Coronary artery (tissue), 2 donors: ENCODE measurements around the gene KDSR.

Source experiments
- DNase-seq: peaks from one replicate; pipeline ENCODE4 v3.0.0-alpha.2; 2017; ENCODE audit warnings: low spot score
- H3K27ac ChIP-seq, 2 donors: fragments of 200-600 bp; sonication (generic); one replicate each; pipeline ENCODE4 v1.5.1; 2016 to 2019
- H3K4me3 ChIP-seq: fragments of 200-600 bp; sonication (generic); 2 replicates; pipeline ENCODE4 v1.5.1; 2016; ENCODE audit warnings: mild to moderate bottlenecking, moderate library complexity
- CTCF ChIP-seq: fragments of 200-600 bp; sonication (generic); IDR thresholded peaks from one replicate; pipeline ENCODE4 v1.5.1; 2019; ENCODE audit warnings: antibody characterized with exemption

The KDSR gene

GRCh38 chr18:63379639-63379962 is 12.6 kb upstream of the KDSR start:
- no peak overlapping the region for H3K4me3 ChIP-seq
- TF ChIP-seq CTCF = no peak
- no peak for DNase-seq
- no peak overlapping the region for H3K27ac ChIP-seq

DNA sequence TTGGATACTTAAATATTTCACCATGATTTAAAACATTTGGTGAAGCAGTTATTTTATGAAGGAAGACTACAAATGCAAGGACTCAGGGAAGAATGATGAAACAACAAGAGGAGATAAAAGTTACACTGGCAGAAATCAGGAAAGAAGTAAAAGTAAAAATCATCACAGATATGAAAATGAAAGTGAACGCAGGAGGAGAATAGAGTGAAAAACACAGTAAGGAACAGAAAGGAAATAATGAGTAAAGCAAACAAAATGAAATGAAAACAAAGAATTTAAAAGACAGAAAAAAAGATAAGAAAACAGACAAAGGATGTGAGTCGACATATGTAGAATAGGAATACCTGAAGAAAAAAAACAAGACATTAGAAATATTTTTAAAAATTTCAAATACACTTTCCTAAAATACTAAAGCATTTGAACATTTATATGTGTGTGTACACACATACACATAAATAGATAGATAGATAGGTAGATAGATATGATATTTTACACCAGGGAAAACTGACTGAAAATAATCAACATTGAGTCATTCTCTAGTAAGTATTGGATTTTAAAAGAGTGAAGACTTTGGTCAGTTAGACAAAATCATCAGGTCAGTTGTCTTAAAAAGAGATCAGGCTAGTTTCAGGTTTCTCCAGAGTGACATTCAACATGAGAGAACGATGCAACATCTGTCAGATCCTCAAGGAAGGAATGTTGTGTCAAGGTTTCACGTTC is 12.1 kb upstream of the KDSR start:
- DNase-seq = no peak
- Histone ChIP-seq H3K4me3 (no peak overlapping the region), H3K27ac (no peak overlapping the region)
- TF ChIP-seq CTCF = no peak

GRCh38 chr18:63377275-63377980 is 10.4 kb upstream of the KDSR start:
- Histone ChIP-seq H3K4me3 (no peak overlapping the region), H3K27ac (no peak overlapping the region)
- TF ChIP-seq CTCF = no peak
- DNase-seq = no peak

GRCh38 chr18:63376538-63376937 is 9.5 kb upstream of the KDSR start:
- Histone ChIP-seq H3K4me3 (no peak overlapping the region), H3K27ac (no peak overlapping the region)
- DNase-seq = no peak
- no peak for TF ChIP-seq CTCF

- no peak for TF ChIP-seq CTCF
- Histone ChIP-seq H3K27ac (no peak overlapping the region), H3K4me3 (no peak overlapping the region)
- DNase-seq = no peak
These were observed 7.5 kb upstream of the KDSR start for GRCh38 chr18:63374540-63374939.

- no peak for DNase-seq
- H3K27ac ChIP-seq = no peak overlapping the region
- TF ChIP-seq CTCF = no peak
- no peak overlapping the region for H3K4me3 ChIP-seq
These were observed 6.2 kb upstream of the KDSR start for GRCh38 chr18:63373161-63373560.

DNA sequence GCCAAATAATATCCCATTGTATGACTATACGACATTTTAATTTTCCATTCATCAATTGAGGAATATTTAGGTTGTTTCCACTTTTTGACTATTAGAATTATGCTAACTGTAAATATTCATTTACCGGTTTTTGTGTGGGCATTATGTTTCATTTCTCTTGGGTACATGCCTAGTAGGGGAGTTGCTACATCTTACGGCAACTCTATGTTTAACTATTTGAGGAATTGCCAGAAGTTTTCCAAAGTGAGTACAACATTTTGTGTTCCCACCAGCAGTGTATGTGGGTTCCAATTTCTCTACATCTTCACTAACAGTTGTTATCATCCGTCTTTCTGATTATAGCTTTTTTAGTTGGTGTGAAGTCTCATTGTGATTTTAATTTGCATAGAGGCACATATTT is 1.6 kb upstream of the KDSR start:
- no peak for DNase-seq
- Histone ChIP-seq H3K4me3 (peak overlapping the region; percentile 83), H3K27ac (no peak overlapping the region)
- TF ChIP-seq CTCF = no peak
